HL-60 (cell line): Measurements from ENCODE around the gene RTN4RL2.
A peak's percentile ranks its signal among the peaks of the same experiment; 100 is the strongest.

ENCODE experiments used
- DNase-seq, 2 experiments: peaks; one replicate each; pipeline ENCODE4 v3.0.0-alpha.2; 2010 to 2020; ENCODE audit warnings: low read depth in 1 of 2, low spot score in 1 of 2
- H3K27ac ChIP-seq: fragments of 250-450 bp; sonication (Bioruptor Pico); replicated peaks from 2 replicates; pipeline ENCODE4 v1.5.1; 2020; ENCODE audit warnings: mild to moderate bottlenecking, moderate library complexity
- H3K27me3 ChIP-seq: fragments of 250-450 bp; sonication (Bioruptor Pico); 2 replicates; pipeline ENCODE4 v1.5.1; 2021; ENCODE audit warnings: mild to moderate bottlenecking, moderate library complexity; ENCODE audit not compliant: insufficient read depth, poor library complexity, severe bottlenecking
- H3K4me3 ChIP-seq: replicated peaks from 2 replicates; pipeline ENCODE4 v1.5.1; 2011; ENCODE audit warnings: mild to moderate bottlenecking, control low read depth, low read length; ENCODE audit not compliant: insufficient read depth
- GABPA ChIP-seq: IDR thresholded peaks from 2 replicates; pipeline ENCODE4 v1.6.1; 2012; ENCODE audit warnings: low read depth
- POLR2AphosphoS5 ChIP-seq: IDR thresholded peaks from 2 replicates; pipeline ENCODE4 v1.6.1; 2012; ENCODE audit warnings: low read depth
- SPI1 ChIP-seq: IDR thresholded peaks from 2 replicates; pipeline ENCODE4 v1.6.1; 2012; ENCODE audit warnings: low read depth, mild to moderate bottlenecking, borderline replicate concordance
- TF ChIP-seq, protein P1 (sequence below): IDR thresholded peaks from 2 replicates; pipeline ENCODE4 v1.6.1; 2012; ENCODE audit warnings: low read depth; ENCODE audit not compliant: insufficient replicate concordance
- TF ChIP-seq, protein P2 (sequence below): IDR thresholded peaks from one replicate; pipeline ENCODE4 v1.5.1; 2011; ENCODE audit warnings: low read length, control low read depth, inconsistent platforms; ENCODE audit not compliant: insufficient read depth

Gene RTN4RL2

GRCh38 chr11:57458410-57459163, 1.7 kb upstream of the RTN4RL2 start:
- no peaks in the 10 kb centered on the region for H3K27me3 ChIP-seq
- TF ChIP-seq SPI1 (no peak), GABPA (no peak), POLR2AphosphoS5 (no peak)
- TF ChIP-seq, protein P1, sequence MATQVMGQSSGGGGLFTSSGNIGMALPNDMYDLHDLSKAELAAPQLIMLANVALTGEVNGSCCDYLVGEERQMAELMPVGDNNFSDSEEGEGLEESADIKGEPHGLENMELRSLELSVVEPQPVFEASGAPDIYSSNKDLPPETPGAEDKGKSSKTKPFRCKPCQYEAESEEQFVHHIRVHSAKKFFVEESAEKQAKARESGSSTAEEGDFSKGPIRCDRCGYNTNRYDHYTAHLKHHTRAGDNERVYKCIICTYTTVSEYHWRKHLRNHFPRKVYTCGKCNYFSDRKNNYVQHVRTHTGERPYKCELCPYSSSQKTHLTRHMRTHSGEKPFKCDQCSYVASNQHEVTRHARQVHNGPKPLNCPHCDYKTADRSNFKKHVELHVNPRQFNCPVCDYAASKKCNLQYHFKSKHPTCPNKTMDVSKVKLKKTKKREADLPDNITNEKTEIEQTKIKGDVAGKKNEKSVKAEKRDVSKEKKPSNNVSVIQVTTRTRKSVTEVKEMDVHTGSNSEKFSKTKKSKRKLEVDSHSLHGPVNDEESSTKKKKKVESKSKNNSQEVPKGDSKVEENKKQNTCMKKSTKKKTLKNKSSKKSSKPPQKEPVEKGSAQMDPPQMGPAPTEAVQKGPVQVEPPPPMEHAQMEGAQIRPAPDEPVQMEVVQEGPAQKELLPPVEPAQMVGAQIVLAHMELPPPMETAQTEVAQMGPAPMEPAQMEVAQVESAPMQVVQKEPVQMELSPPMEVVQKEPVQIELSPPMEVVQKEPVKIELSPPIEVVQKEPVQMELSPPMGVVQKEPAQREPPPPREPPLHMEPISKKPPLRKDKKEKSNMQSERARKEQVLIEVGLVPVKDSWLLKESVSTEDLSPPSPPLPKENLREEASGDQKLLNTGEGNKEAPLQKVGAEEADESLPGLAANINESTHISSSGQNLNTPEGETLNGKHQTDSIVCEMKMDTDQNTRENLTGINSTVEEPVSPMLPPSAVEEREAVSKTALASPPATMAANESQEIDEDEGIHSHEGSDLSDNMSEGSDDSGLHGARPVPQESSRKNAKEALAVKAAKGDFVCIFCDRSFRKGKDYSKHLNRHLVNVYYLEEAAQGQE, result no peak
- TF ChIP-seq, protein P2, sequence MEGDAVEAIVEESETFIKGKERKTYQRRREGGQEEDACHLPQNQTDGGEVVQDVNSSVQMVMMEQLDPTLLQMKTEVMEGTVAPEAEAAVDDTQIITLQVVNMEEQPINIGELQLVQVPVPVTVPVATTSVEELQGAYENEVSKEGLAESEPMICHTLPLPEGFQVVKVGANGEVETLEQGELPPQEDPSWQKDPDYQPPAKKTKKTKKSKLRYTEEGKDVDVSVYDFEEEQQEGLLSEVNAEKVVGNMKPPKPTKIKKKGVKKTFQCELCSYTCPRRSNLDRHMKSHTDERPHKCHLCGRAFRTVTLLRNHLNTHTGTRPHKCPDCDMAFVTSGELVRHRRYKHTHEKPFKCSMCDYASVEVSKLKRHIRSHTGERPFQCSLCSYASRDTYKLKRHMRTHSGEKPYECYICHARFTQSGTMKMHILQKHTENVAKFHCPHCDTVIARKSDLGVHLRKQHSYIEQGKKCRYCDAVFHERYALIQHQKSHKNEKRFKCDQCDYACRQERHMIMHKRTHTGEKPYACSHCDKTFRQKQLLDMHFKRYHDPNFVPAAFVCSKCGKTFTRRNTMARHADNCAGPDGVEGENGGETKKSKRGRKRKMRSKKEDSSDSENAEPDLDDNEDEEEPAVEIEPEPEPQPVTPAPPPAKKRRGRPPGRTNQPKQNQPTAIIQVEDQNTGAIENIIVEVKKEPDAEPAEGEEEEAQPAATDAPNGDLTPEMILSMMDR, result peak; percentile 27
- peak overlapping the region; percentile 53 for H3K4me3 ChIP-seq
- no peak overlapping the region for H3K27ac ChIP-seq
- DNase-seq, result no peak

- Histone ChIP-seq H3K27me3 (no peaks in the 10 kb centered on the region), H3K27ac (no peak overlapping the region), H3K4me3 (peak overlapping the region; percentile 53)
- DNase-seq, result no peak
- TF ChIP-seq, protein P2, result no peak
- peak; percentile 7; the same call in 1 of the 2 replicates for TF ChIP-seq SPI1
These were observed 935 bp upstream of the RTN4RL2 start for GRCh38 chr11:57459164-57460021.

- H3K27ac ChIP-seq, result no peak overlapping the region
- TF ChIP-seq GABPA (no peak), POLR2AphosphoS5 (no peak), SPI1 (no peak)
- TF ChIP-seq, protein P2, result no peak
- TF ChIP-seq, protein P1, result no peak
- DNase-seq, result no peak
- no peaks in the 10 kb centered on the region for H3K27me3 ChIP-seq
- peak overlapping the region; percentile 53 for H3K4me3 ChIP-seq
These were observed 726 bp downstream of the RTN4RL2 start for GRCh38 chr11:57460758-57461749.
